PC-3 (cell line): ENCODE data around the gene ADAMTSL5. TPM values are rescaled to one million over a fixed set of nuclear protein-coding genes. Genes with fewer than 3 reads are reported as not detected.

Experiments
- ATAC-seq: fragments of 200-7000 bp; cut with Tn5 transposase; 2 replicates; pipeline ENCODE4 v1.9.1; 2020; ENCODE audit warnings: mild to moderate bottlenecking, moderate library complexity
- BruUV-seq: library from RNA; stranded (reverse); fragments of 400-500 nt; replicated peaks from 2 replicates; lab custom pipeline; 2021; lab: Mats Ljungman, UMichigan
- CTCF ChIA-PET: fragments of 300-600 bp; sonication (Branson Sonifier 250); formaldehyde crosslinking; loops from one replicate; lab custom pipeline; 2022; ENCODE audit warnings: antibody characterized with exemption; lab: Charles Lee
- POLR2A ChIA-PET: fragments of 300-600 bp; sonication (Branson Sonifier 250); formaldehyde crosslinking; loops from one replicate; lab custom pipeline; 2022; ENCODE audit warnings: antibody characterized with exemption; ENCODE audit not compliant: unreplicated experiment; lab: Charles Lee
- DNase-seq: peaks from one replicate; pipeline ENCODE4 v3.0.0-alpha.2; 2015
- H2AFZ ChIP-seq: fragments of 300-600 bp; sonication (generic); 2 replicates; pipeline ENCODE4 v1.6.0; 2016; ENCODE audit warnings: antibody characterized with exemption, low read length
- H3F3A ChIP-seq: fragments of 300-600 bp; sonication (generic); one replicate; pipeline ENCODE4 v1.6.0; 2017; ENCODE audit warnings: antibody characterized with exemption, low read length, control low read depth, mild to moderate bottlenecking; ENCODE audit not compliant: unreplicated experiment
- H3K27ac ChIP-seq: fragments of 300-600 bp; sonication (generic); 2 replicates; pipeline ENCODE4 v1.5.1; 2016; ENCODE audit warnings: mild to moderate bottlenecking, low read length
- H3K27me3 ChIP-seq: fragments of 300-600 bp; sonication (generic); 2 replicates; pipeline ENCODE4 v1.6.1; 2016; ENCODE audit warnings: low read length, mixed read lengths
- H3K36me3 ChIP-seq: fragments of 300-600 bp; sonication (generic); 2 replicates; pipeline ENCODE4 v1.6.1; 2016; ENCODE audit warnings: low read depth, mixed run types, low read length, mixed read lengths
- H3K4me1 ChIP-seq: fragments of 300-600 bp; sonication (generic); 2 replicates; pipeline ENCODE4 v1.5.1; 2016; ENCODE audit warnings: low read length; ENCODE audit not compliant: insufficient read depth
- H3K4me2 ChIP-seq: fragments of 300-600 bp; sonication (generic); 2 replicates; pipeline ENCODE4 v1.6.0; 2016; ENCODE audit warnings: low read length
- H3K4me3 ChIP-seq: fragments of 300-600 bp; sonication (generic); 2 replicates; pipeline ENCODE4 v1.5.1; 2016; ENCODE audit warnings: mild to moderate bottlenecking, low read length, mixed read lengths
- H3K79me2 ChIP-seq: fragments of 300-600 bp; sonication (generic); 2 replicates; pipeline ENCODE4 v1.6.1; 2017; ENCODE audit warnings: low read length, mixed read lengths
- H3K9ac ChIP-seq: fragments of 300-600 bp; sonication (generic); 2 replicates; pipeline ENCODE4 v1.6.0; 2016; ENCODE audit warnings: mild to moderate bottlenecking, low read length
- H3K9me2 ChIP-seq: fragments of 300-600 bp; sonication (generic); replicated peaks from 2 replicates; pipeline ENCODE4 v1.6.1; 2016; ENCODE audit warnings: mixed run types, low read length, mixed read lengths
- H3K9me3 ChIP-seq: fragments of 300-600 bp; sonication (generic); 2 replicates; pipeline ENCODE4 v1.6.1; 2016; ENCODE audit warnings: low read length, mixed read lengths
- H4K20me1 ChIP-seq: fragments of 300-600 bp; sonication (generic); 2 replicates; pipeline ENCODE4 v1.6.1; 2016; ENCODE audit warnings: low read length, mixed read lengths
- CTCF ChIP-seq: fragments of 300-600 bp; sonication (generic); conservative IDR thresholded peaks from 2 replicates; pipeline ENCODE4 v1.5.1; 2017; ENCODE audit warnings: antibody characterized with exemption, low read depth, mild to moderate bottlenecking, low read length
- EZH2 ChIP-seq: fragments of 300-600 bp; sonication (generic); IDR thresholded peaks from one replicate; pipeline ENCODE4 v1.6.1; 2017; ENCODE audit warnings: antibody characterized with exemption, mild to moderate bottlenecking, low read length; ENCODE audit not compliant: unreplicated experiment
- EZH2phosphoT487 ChIP-seq: fragments of 300-600 bp; sonication (generic); IDR thresholded peaks from 2 replicates; pipeline ENCODE4 v1.6.1; 2018; ENCODE audit warnings: mild to moderate bottlenecking, antibody characterized with exemption, low read length, borderline replicate concordance
- intact Hi-C: fragments of 100-400 bp; cut with micrococcal nuclease; formaldehyde crosslinking; loops from 2 replicates; pipeline ENCODE4 v1.9.0; 2023
- total RNA-seq: library from RNA; depleted of rRNA; stranded (reverse); fragments of >200 nt; gene quantifications from 2 replicates; pipeline ENCODE4 v1.2.3, GENCODE V29; 2014

Gene ADAMTSL5
- total RNA-seq, 1 experiment from 2014 or later: 5.0 TPM

GRCh38 chr19:1496714-1497577 is 15.9 kb downstream of the ADAMTSL5 start:
- CTCF ChIA-PET: no interaction called here
- Histone ChIP-seq H3K36me3 (no peaks in the 10 kb centered on the region), H3K27ac (no peak overlapping the region), H3K4me3 (no peak overlapping the region), H3K27me3 (no peaks in the 10 kb centered on the region), H3K9me3 (no peaks in the 10 kb centered on the region), H3K9me2 (no peaks in the 10 kb centered on the region), H4K20me1 (no peaks in the 10 kb centered on the region), H3K79me2 (0 out of 2 replicates have a peak, but pooled peaks cover under 1% of the 10 kb centered on the region), H3K4me2 (peak overlapping the region; percentile 22; the same call in 1 of the 2 replicates), H3K4me1 (peaks cover 9% of the 10 kb centered on the region), H3K9ac (no peak overlapping the region), H3F3A (no peaks in the 10 kb centered on the region), H2AFZ (no peak overlapping the region)
- ATAC-seq: no peak
- POLR2A ChIA-PET: no interaction called here
- no peak for DNase-seq
- no TSS peak for BruUV-seq
- intact Hi-C loops: no loop called here
- TF ChIP-seq EZH2 (no peak), EZH2phosphoT487 (no peak), CTCF (no peak)

GRCh38 chr19:1495799-1496713 is 16.8 kb downstream of the ADAMTSL5 start:
- DNase-seq (no peak), ATAC-seq (no peak)
- Histone ChIP-seq H4K20me1 (no peaks in the 10 kb centered on the region), H3K27me3 (no peaks in the 10 kb centered on the region), H3K27ac (no peak overlapping the region), H3K9me2 (no peaks in the 10 kb centered on the region), H3K9ac (no peak overlapping the region), H3K4me3 (no peak overlapping the region), H3K79me2 (0 out of 2 replicates have a peak, but pooled peaks cover 3% of the 10 kb centered on the region), H3K36me3 (no peaks in the 10 kb centered on the region), H3F3A (no peaks in the 10 kb centered on the region), H3K9me3 (no peaks in the 10 kb centered on the region), H3K4me2 (peak overlapping the region; percentile 22; the same call in 1 of the 2 replicates), H2AFZ (no peak overlapping the region), H3K4me1 (peaks cover 12% of the 10 kb centered on the region)
- CTCF ChIA-PET: no interaction called here
- no TSS peak for BruUV-seq
- POLR2A ChIA-PET: no interaction called here
- TF ChIP-seq EZH2phosphoT487: no peak
- TF ChIP-seq EZH2: no peak
- no peak for TF ChIP-seq CTCF
- intact Hi-C loops: no loop called here
